Lower leg skin (tissue), 3 donors: Measurements from ENCODE around the gene IL27RA.

Experiments used
- CTCF ChIP-seq, 3 donors: fragments of 450-650 bp; IDR thresholded peaks; one replicate each; pipeline ENCODE4 v1.5.1; 2016; ENCODE audit warnings: antibody characterized with exemption in 3 of 3, mild to moderate bottlenecking in 3 of 3, moderate library complexity in 2 of 3
- POLR2A ChIP-seq, 2 donors: fragments of 450-650 bp; IDR thresholded peaks; one replicate each; pipeline ENCODE4 v1.6.1; 2016 to 2017; ENCODE audit warnings: antibody characterized with exemption in 2 of 2, mild to moderate bottlenecking in 1 of 2, moderate library complexity in 1 of 2

GRCh38 chr19:14078411-14078810 lies 46.8 kb downstream of the IL27RA start:
- no peak for TF ChIP-seq CTCF (IDR thresholded peaks at IDR 0.05)
- no peak for TF ChIP-seq POLR2A (IDR thresholded peaks at IDR 0.05)
